Duodenal mucosa (tissue), 2 donors: ENCODE data around the gene MICAL3.

Source experiments
- H3K27ac ChIP-seq: one replicate; pipeline ENCODE4 v1.7.0; 2013; ENCODE audit warnings: low read depth, low read length
- H3K27me3 ChIP-seq, 2 donors: one replicate each; pipeline ENCODE4 v1.7.0; 2013; ENCODE audit warnings: low read length in 2 of 2, control low read depth in 1 of 2; ENCODE audit not compliant: insufficient read depth in 2 of 2, control insufficient read depth in 1 of 2
- H3K36me3 ChIP-seq, 2 donors: one replicate each; pipeline ENCODE4 v1.7.0; 2013; ENCODE audit warnings: low read length in 2 of 2, control low read depth in 1 of 2; ENCODE audit not compliant: insufficient read depth in 2 of 2, control insufficient read depth in 1 of 2
- H3K4me1 ChIP-seq, 2 donors: one replicate each; pipeline ENCODE4 v1.7.0; 2013; ENCODE audit warnings: low read length in 2 of 2, control low read depth in 1 of 2; ENCODE audit not compliant: insufficient read depth in 2 of 2, control insufficient read depth in 1 of 2
- H3K4me3 ChIP-seq, 2 donors: one replicate each; pipeline ENCODE4 v1.7.0; 2013; ENCODE audit warnings: low read length in 2 of 2, low read depth in 1 of 2
- H3K9ac ChIP-seq, 2 donors: one replicate each; pipeline ENCODE4 v1.7.0; 2013; ENCODE audit warnings: low read length in 2 of 2, low read depth in 1 of 2
- H3K9me3 ChIP-seq, 2 donors: one replicate each; pipeline ENCODE4 v1.7.0; 2013; ENCODE audit warnings: low read length in 2 of 2, control low read depth in 1 of 2; ENCODE audit not compliant: control insufficient read depth in 1 of 2

The MICAL3 gene

DNA sequence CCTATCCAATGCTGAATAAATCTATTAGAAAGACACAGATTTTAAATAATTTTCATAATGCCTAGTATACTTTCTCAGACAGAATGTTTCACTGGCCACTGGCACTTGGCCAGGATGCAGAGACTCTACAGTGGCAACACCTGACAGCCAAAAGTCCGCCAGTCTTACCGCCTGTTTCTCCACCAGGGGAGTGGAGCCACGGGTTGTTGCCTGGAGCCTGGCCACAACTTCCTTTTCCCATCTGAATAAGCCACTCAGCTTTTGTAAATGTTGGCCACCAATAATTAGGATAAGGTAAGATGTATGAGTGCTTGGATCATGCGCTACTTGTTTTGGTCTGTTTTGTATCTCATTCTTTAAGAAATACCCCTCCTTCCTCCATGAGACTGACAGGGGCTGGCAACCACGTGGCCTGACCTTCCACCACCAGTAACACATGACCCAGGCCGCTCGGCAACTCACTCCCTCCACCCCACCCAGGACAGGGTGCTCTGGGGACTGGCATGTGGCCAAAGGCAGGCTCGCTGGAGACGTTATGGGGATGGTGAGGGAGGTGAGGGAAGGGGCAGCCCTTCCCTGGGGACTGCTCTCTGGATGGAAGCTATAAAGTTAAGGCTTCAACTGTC is 157.1 kb downstream of the MICAL3 start:
- peaks cover 61 to 62% of the 10 kb centered on the region in 2 donors for H3K4me1 ChIP-seq
- H3K27ac ChIP-seq: peak overlapping the region; percentile 60
- H3K27me3 ChIP-seq: no peaks in the 10 kb centered on the region
- H3K9ac ChIP-seq: peak overlapping the region; percentile 36 to 44
- H3K9me3 ChIP-seq: no peaks in the 10 kb centered on the region
- H3K36me3 ChIP-seq: peaks cover 24 to 53% of the 10 kb centered on the region in 2 donors
- no peak overlapping the region for H3K4me3 ChIP-seq

DNA sequence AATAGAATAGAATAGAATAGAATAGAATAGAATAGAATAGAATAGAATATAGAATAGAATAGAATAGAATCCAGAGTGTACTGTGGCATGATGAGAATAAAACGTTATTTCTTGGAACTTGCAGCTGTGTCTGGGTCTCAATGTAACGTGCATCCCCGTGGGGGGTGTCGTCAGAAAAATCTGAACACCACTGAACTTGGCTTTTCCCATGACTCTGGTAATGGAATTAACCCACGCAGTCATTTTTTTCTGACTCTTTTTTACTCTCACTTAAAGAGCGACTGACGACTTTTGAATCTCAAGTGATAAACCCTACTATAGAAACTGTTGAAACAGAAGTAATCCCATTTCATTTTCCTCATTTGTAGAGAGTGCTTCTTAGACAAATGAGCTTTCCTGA is 157.7 kb downstream of the MICAL3 start:
- Histone ChIP-seq H3K27me3 (no peaks in the 10 kb centered on the region), H3K4me3 (no peak overlapping the region), H3K27ac (no peak overlapping the region), H3K9ac (peak overlapping the region in 1 of 2 donors; percentile 36), H3K9me3 (no peaks in the 10 kb centered on the region), H3K4me1 (peaks cover 54 to 55% of the 10 kb centered on the region in 2 donors), H3K36me3 (peaks cover 24 to 46% of the 10 kb centered on the region in 2 donors)

DNA sequence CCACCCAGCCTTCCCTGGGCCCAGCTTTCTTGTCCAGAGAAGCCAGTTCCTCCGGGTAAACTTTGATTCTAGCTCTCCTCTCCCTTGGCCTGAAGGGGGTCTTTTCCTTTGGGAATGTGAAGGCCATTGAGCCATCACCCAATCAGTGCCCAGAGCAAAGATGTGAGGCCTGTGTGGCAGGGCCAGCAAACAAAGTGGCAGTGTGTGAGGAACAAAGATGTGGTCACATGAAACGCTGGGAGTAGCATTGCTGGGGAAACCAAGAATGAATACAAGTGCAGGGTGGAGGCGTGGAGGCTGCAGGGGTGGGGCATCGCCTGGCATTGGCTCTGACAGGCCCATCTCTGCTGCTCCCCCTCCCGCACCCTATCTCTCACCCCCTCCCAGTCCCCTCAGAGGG is 158.2 kb downstream of the MICAL3 start:
- H3K4me1 ChIP-seq: peaks cover 49 to 50% of the 10 kb centered on the region in 2 donors
- H3K9me3 ChIP-seq: no peaks in the 10 kb centered on the region
- no peak overlapping the region for H3K9ac ChIP-seq
- H3K27me3 ChIP-seq: no peaks in the 10 kb centered on the region
- no peak overlapping the region for H3K4me3 ChIP-seq
- peaks cover 24 to 43% of the 10 kb centered on the region in 2 donors for H3K36me3 ChIP-seq
- H3K27ac ChIP-seq: no peak overlapping the region

DNA sequence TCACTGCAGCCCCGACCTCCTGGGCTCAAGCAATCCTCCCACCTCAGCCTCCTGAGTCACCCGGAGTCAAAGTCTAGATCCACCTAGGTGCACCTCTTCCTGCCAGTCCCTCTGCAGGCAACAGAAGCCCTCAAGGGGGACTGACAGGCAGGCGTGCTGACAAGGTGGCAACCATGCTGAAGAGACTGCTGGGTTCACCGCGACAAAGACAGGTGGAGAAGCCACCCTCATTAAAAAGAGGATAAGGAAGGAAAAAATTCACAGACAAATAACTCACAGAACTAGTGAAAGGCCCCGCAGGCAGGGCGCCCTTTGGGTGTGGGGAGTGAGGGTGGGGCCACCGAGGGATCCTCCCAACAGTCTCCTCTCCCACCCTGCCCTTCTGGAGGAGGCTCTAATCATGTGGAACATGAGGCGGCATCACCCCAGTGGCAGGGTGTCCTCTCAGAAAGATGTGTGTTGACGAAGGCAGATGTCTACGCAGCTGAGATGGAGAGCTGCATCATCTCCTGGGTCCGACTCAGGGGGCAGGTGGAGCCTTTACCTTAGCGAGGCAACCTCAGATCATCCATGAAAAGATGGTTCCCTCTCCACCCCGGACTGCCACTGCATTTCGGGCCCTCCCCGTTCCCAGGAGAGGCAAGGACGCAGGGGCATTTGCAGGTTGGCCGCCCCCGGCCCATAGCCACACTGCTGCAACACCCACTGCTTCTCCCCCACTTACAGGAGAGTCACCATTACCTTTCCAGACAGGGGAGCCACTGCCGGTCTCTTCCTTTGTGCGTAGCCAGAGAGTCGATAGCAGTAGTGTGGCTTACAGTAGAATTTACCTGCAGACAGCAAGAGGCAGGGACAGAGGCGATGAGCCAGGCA is 158.9 kb downstream of the MICAL3 start:
- H3K27ac ChIP-seq: no peak overlapping the region
- H3K27me3 ChIP-seq: no peaks in the 10 kb centered on the region
- peaks cover 24 to 44% of the 10 kb centered on the region in 2 donors for H3K36me3 ChIP-seq
- H3K9me3 ChIP-seq: no peaks in the 10 kb centered on the region
- no peak overlapping the region for H3K9ac ChIP-seq
- no peak overlapping the region for H3K4me3 ChIP-seq
- H3K4me1 ChIP-seq: peaks cover 42 to 43% of the 10 kb centered on the region in 2 donors

DNA sequence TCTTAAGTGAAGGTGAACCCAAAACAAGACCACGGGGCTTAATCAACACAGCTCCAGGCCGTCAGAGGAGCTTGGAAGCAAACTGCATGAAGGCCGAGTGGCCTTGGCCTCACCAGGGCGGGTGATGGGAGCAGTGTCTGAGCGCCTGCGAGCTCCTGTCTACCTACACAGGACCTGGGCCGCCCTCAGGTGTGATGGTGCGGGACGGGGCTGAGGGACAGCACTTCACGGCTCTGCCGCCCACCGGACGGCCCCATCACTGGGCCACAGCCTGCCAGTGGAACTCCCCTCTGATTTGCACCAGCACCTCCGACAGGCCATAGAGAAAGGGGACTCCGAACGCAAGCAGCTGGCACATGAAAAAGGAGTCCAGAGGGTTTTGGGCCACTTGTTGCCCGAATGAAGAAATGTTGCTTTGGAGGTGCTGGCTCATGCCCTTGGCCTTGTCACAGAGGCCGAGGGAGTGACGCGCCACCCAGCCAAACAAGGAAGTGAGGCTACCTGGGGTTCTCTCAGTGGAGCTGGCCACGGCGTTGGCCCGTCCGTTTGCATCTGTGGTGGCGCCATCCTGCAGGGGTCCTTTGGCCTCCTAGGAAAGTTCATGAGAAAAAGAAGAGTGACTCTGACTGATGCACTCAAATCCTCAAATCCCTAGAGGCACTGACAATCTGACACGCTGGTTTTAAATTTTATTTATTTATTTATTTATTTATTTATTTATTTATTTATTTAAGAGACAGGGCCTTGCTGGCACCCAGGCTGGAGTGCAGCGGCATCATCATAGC is 159.8 kb downstream of the MICAL3 start:
- Histone ChIP-seq H3K4me1 (peaks cover 39 to 40% of the 10 kb centered on the region in 2 donors), H3K36me3 (peaks cover 27 to 41% of the 10 kb centered on the region in 2 donors), H3K9me3 (no peaks in the 10 kb centered on the region), H3K27ac (no peak overlapping the region), H3K9ac (no peak overlapping the region), H3K27me3 (no peaks in the 10 kb centered on the region), H3K4me3 (no peak overlapping the region)

DNA sequence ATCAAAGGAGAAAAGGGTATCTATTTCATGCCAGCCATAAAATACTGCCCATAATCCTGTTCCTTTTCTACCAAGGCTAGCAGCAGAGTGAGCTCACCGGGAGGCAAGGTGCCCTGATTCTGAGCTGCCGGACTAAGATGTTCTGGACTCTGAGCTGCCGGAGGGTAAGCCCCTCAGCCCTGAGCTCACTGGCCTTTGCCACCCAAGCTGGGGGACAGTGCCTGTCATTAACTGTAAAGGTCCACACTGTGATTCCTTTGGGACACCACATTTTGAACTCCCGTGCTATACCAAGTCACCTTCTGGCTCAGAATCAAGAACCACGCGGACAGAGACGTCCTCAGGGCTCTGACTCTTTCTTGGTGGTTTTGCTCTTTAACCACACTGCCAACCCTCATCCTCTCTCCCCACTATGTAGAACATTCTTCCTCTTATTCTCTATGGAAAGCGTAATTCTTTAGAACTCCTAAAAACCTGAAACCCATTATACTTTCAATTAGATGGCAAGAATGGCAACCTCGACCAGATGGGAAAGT is 161.6 kb downstream of the MICAL3 start:
- Histone ChIP-seq H3K27me3 (no peaks in the 10 kb centered on the region), H3K36me3 (peaks cover 21 to 38% of the 10 kb centered on the region in 2 donors), H3K4me3 (no peak overlapping the region), H3K27ac (no peak overlapping the region), H3K9ac (no peak overlapping the region), H3K9me3 (no peaks in the 10 kb centered on the region), H3K4me1 (peaks cover 39 to 41% of the 10 kb centered on the region in 2 donors)

DNA sequence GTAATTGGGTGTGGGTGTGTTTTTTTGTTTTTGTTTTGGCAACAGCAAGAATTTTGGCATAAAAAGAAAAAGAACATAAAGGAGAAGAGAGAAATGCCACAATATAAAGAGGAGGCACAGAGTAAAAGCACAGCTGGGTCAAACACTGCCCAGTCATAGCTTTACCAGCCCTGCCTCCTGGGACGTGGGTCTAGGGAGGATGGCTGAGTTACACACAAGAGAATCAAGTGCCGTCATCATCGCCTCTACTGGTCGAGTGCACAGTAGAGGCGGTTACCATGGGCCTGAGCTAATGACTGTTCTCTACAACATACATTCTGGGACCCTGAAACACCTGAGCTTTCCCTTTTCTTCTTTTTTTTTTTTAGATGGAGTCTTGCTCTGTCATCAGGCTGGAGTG is 162.5 kb downstream of the MICAL3 start:
- Histone ChIP-seq H3K27ac (no peak overlapping the region), H3K4me3 (no peak overlapping the region), H3K4me1 (peaks cover 37 to 39% of the 10 kb centered on the region in 2 donors), H3K9me3 (no peaks in the 10 kb centered on the region), H3K36me3 (peaks cover 21 to 38% of the 10 kb centered on the region in 2 donors), H3K27me3 (no peaks in the 10 kb centered on the region), H3K9ac (no peak overlapping the region)

DNA sequence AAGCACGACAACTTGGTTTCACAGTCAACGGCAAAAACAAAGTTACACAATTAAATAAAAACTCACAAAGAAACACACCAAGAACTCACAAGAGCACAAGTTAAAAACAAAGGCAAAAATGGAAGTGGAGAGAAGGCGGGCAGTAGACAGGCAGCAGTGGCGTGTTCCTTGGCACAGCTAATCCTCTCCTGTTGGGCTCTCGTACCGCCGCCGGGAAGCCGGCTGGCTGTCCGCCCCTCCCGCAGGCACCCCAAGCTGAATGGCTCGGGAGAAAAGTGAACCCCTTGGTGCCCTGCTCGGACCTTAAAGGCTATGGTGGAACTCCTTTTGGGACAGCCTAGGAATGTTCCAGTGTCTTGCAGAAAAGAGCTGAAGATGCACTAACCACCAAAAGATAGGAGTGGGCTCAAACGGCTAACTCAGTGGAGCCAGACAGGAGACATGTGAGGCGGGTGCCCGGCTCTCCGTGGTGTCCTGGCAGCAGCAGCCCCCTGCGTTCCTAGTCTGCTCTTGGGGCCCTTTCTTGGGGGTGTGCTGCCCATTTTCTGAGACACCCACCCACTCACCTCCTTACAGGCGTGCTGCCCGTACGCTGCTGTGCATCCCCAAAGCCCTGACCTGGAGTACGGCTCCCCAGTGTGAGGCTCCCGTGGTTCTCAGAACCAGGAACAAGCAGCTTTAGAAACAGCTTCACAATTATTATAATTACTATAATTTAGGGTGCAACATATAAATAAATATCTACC is 164.0 kb downstream of the MICAL3 start:
- H3K4me1 ChIP-seq: peaks cover 29 to 38% of the 10 kb centered on the region in 2 donors
- H3K9me3 ChIP-seq: no peaks in the 10 kb centered on the region
- H3K36me3 ChIP-seq: peaks cover 14 to 30% of the 10 kb centered on the region in 2 donors
- no peaks in the 10 kb centered on the region for H3K27me3 ChIP-seq
- peak overlapping the region in 1 of 2 donors; percentile 68 for H3K9ac ChIP-seq
- no peak overlapping the region for H3K4me3 ChIP-seq
- no peak overlapping the region for H3K27ac ChIP-seq

DNA sequence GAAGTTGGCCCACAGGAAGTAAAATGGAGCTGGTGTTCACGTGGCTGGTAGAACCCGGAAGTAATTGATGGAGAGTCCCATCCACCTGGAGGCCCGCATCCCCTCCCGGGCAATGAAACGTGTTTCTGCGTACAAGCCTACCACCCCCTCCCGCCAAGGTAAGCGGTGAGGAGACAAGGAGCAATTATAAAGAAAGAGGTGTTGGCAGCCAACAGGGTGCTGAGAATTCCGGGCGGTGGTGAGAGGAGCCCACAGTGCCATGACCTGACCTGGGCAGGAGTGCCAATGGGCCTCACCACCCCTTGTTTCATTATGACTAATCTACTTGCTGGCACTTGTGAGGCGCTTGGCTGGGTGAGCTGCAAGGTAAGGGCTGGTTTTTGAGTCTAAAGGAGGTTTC is 166.3 kb downstream of the MICAL3 start:
- Histone ChIP-seq H3K36me3 (peaks cover 8 to 19% of the 10 kb centered on the region in 2 donors), H3K4me1 (peaks cover 29 to 34% of the 10 kb centered on the region in 2 donors), H3K27ac (peak overlapping the region; percentile 89), H3K27me3 (no peaks in the 10 kb centered on the region), H3K9ac (peak overlapping the region; percentile 63 to 68), H3K4me3 (peak overlapping the region in 1 of 2 donors; percentile 2), H3K9me3 (no peaks in the 10 kb centered on the region)
